ENCODE data around the gene MEGF8.
"Not testable (repeated sequence)": the region's sequence is repeated elsewhere in the genome, so short reads cannot be mapped to it uniquely, and the experiment has no call there.

Gene MEGF8

DNA sequence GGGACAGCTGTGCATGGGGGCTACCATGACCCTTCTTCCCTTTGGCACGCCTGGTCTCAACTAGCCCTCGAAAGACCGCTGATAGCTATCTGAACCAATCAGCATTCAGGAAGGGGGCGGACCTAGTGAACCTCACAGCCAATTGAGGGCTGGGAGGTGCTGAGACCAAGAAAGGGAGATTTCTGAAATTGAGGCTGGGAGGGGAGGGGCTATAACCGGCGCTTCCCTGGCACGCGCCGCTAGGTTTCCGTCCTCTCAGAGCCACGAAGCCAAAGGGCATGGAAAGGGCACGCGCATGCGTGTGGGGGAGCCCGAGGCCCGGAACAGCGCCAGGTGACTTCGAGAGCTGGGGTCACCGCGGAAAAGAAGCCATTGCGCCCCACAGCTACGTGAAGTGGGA, 18.8 kb upstream of the MEGF8 start:
- DNase-seq = peak; percentile 30

DNA sequence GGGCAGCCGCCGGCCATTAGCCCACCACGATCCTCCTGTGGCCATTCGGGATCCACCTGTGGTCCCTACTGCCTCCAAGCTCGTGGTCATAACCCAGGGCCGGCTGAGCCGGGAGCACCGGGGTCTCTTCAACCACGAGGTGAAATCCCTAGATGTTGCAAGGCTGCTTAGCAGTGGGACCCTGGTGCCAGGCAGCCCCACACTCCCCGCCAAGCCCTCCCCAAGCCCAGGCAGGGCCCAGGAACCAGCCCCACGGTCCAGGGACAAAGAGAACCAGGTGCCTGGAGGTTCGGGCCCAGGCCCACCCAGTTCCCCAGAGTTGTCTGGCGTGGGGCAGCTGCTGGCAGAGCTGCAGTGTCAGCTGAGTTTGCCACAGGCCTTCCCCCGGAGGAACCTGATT, 15.7 kb upstream of the MEGF8 start:
- no peak for DNase-seq

DNA sequence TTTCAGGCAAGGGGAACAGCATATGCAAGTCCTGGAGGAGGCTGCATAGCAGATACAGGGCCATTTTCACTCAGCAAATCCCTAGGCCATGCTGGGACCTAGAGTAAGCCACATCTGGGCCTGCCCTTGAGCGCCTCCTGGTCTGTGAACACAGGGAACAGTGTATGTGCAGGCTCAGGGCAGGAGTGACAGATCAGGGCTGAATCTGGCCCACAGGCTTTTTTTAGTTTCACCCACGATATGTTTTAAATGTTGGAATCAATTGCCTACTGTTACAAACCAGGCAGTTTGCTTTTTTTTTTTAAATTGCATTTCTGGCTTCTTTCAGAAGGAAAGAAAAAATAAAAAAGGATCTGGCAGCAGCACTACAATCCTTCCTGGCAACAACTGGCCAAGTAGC, 13.8 kb upstream of the MEGF8 start:
- no peak for DNase-seq

DNA sequence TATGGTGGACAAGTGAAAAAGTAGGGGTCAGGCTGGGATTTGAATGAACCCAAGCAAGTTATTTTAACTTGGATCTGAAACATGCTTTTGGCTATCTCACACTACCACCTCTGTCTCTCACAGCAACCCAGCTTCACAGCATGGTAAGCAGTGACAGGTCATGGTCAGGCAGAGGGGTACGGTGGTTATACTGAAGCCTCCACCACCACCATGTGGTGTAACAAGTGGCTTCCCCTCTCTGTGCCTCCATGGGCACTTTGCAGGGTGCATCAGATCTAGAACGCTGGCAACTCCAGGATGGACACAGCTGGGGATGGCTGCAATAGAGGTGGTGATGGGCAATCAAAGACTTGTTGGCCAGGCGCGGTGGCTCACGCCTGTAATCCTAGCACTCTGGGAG, 13.1 kb upstream of the MEGF8 start:
- DNase-seq = no peak

DNA sequence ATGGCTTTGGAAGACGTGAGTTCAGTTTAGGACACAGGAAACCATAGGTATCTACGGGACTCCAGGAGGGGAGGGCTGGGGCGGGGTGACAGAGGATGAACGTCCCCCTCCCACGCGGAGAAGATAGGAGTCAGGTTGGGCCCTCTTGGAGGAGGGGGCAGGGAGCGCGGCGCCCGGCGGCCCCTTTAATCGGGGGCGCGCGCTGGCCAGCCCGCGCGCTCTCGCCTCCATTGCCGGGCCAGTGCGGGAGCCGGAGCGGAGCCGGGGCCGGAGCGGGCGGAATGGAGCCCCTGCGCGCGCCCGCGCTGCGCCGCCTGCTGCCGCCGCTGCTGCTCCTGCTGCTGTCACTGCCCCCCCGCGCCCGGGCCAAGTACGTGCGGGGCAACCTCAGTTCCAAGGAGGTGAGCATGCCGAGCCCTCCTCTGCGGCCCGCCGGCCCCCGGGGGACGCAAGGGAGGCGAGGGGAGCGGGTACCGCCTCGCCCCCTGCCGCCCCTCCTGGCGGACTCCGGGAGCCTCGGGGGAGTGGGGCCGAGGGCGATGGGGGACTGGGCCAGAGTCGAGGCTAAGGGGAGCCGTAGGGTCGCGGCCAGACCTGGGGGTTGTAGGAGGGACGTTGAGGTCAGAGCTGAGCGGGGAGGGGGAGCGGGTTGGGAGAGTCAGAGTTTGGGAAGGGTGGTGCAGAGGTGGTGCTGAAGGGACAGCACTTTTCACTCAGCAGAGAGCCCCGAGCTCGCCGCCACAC, 12.2 kb upstream of the MEGF8 start, which contains the start of gene TMEM145:
TSS of gene TMEM145 (plus strand) at position 214 of the 744 bp plus-strand sequence. CDS start at position 282, 68 bp downstream.
- DNase-seq = peak; percentile 35

DNA sequence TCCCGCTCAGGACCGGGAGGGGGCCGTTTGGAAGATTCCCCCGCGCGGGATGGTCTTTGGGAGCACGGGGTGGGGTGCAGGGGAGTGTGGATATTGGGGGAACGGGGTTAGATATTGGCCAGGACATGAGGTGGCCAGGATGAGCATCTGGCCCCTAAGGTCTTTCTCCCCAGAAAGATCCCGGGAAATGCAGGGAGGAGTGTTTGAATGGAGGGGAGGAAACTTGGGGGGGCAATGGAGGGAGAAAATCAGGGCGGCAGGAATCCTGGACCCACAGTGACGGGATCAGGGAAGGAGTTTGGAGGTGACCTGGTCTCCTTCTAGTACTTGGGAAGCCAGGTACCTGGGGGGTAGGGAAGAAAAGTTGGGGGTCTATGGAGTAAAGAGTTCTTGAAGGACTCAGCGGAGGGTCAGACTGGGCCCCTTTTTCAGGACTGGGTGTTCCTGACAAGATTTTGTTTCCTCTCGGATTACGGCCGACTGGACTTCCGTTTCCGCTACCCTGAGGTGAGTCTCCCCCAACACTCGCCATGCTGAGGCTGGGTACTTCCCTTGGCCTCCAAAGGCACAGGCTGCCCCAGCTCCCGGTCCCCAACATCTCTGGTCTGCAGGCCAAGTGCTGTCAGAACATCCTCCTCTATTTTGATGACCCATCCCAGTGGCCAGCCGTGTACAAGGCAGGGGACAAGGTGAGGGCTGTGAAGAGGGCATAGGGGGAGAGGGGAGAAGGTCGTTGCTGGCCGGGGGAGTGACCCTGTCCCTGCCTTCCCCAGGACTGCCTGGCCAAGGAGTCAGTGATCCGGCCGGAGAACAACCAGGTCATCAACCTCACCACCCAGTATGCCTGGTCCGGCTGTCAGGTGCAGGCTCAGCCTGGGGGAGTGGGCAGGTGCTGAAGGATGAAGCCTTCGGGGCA, 11.3 kb upstream of the MEGF8 start:
- DNase-seq = no peak

DNA sequence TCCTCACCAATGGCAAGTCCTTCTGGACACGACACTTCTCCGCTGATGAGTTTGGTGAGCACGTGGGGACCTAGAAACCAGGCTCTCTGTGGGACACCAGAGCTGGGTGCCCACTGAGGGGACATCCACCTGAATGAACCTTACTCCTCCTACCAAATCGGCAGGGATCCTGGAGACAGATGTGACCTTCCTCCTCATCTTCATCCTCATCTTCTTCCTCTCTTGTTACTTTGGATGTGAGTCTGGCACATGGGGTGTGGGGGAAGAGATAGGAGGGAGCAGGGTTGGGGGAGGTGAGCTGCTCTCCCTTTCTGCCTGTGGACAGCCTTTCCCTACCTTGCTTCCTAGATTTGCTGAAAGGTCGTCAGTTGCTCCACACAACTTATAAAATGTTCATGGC, 10.4 kb upstream of the MEGF8 start:
- DNase-seq = no peak

DNA sequence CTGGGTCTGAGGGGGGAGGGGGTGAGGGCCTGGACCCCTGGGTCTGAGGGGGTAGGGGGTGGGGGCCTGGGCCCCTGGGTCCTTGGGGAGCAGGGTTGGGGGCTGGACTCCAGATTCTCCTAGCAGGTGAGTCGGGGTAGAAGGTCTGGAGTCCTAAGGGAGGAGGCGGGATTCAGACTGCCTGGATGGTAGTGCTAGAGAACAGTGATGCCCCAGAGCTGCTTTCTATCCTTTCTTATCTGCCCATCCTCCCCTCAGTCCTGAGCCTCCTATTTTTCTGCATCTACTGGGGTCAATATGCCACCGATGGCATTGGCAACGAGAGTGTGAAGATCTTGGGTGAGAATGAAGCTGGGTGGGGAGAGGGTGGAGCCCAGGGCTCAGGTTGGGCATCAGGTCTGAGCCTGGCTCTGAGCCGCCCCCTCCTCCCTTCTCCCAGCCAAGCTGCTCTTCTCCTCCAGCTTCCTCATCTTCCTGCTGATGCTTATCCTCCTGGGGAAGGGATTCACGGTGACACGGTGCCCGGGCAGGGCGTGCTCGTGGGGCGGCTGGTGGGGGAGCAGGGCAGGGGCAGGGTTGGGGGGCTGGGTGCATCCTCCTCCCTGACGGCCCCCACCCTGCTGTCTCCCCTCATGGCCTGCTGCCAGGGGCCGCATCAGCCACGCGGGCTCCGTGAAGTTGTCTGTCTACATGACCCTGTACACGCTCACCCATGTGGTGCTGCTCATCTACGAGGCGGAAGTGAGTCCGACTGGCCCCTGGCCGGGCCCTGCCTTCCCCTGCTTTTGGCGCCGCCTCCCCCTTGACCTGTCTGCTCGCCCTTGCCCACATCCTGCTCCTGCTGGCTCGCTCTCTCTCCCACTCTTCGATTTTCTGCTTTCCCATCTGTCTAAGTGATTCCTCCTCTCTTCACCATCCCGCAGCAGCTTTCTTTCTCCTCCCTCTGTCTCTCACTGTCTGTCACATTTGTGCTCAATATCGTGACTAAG, 8.9 kb upstream of the MEGF8 start:
- no peak for DNase-seq

DNA sequence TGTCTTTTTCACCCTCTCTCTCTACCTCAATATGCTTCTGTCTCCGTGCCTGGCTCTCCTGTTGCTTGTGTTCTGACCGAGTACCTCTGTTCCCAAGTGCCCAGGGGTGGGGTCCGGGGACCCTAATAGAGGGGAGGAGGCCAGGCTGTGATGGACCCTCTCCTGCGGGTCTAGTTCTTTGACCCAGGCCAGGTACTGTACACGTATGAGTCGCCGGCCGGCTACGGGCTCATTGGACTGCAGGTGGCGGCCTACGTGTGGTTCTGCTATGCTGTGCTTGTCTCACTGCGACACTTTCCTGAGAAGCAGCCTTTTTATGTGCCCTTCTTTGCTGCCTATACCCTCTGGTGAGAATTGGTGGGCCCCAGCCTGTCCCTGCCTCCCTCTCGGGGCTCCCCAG, 7.9 kb upstream of the MEGF8 start:
- no peak for DNase-seq

DNA sequence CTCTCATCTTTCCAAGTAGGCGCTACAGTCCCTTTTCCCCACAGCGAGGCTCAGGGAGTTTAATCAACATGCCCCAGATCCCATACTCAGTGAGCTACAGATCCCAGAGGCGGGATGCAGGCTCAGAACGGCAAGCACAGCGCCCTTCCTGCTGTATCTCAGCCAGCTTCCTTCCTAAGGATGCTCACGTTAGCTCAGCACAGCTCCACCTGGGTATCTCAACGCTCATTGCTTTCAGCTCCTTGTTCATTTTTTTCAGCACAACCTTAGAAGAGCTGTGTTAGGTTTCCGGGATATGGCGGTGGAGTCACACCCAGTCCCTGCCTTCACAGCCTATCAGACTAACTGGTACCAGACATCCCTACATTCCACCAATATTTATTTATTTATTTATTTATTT, 3.1 kb upstream of the MEGF8 start:
- DNase-seq = no peak

DNA sequence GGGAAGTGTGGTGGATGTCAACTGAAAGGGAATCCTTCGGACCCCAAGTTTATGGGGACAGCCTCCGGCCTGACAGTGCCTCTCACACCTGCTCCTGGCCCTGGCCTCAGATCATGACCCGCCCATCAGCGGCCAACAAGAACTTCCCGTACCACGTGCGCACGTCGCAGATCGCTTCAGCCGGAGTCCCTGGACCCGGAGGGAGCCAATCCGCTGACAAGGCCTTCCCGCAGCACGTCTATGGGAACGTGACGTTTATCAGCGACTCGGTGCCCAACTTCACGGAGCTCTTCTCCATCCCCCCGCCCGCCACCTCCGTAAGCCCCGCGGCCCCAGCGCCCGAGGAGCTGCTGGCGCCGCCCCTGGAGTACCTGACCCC, 2.0 kb upstream of the MEGF8 start:
- DNase-seq = no peak

DNA sequence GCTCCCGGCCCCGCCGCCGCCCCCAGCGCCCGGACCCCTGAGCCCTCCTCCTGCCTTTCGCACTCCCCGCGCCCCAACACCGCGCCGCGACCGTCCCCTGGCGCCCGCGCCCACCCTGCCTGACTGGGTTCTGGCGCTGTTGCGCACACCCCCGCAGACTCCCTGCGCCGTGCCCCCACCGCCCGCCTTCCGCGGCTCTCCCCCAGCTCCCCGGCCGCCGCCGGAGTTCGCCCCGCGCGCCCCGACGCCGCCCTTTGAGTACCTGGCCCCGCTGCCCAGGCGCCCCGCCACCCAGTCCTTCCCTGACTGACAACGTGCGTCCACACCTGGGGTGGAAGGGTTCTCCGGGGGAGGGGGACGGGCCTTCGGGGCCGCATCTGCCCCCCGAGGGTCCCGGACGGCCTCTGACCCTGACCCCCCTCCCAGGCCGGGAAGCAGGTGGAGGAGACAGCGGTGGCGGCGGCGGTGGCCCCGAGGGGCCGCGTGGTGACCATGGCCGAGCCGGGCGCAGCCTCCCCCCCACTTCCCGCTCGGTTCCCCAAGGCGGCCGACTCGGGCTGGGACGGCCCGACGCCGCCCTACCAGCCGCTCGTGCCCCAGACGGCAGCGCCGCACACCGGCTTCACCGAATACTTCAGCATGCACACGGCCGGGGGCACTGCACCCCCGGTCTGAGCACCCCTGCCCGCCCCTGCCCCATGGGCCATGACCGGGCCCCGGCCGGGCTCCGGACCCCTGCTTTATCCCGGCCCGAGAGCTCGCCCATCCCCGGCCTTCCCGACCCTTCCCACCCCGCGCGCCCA, 1.4 kb upstream of the MEGF8 start:
- DNase-seq = peak; percentile 26

DNA sequence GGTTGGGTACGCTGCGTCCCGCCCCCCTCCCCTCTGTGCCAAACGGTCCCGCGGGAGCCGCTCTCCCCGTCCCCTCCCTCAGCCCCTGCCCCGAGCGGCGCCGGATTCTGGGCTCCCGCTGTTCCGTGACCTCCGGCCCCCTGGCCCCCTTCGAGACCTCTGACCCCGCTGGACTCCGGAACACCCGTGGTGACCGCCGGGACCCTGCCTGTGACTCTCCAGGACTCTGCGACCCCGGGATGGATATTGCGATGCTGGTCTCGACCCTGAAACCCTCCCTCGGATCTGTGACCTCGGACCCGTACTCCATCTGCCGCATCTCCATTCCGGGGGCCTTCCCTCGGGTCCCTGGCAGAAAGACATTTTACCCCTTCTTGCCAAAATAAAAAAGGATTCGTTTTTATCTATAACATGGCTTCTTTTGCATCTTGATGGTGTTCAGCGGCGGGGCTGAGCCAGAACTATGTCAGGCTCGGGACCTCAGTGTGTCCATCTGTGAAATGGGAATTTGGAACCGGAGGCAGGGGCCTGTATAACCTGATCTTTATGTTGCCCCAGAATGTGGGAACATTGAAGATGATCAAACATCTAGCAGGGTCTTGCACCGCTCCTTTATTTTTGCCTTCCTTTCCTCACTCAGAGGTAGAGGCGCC, 654 bp upstream of the MEGF8 start:
- DNase-seq = no peak

DNA sequence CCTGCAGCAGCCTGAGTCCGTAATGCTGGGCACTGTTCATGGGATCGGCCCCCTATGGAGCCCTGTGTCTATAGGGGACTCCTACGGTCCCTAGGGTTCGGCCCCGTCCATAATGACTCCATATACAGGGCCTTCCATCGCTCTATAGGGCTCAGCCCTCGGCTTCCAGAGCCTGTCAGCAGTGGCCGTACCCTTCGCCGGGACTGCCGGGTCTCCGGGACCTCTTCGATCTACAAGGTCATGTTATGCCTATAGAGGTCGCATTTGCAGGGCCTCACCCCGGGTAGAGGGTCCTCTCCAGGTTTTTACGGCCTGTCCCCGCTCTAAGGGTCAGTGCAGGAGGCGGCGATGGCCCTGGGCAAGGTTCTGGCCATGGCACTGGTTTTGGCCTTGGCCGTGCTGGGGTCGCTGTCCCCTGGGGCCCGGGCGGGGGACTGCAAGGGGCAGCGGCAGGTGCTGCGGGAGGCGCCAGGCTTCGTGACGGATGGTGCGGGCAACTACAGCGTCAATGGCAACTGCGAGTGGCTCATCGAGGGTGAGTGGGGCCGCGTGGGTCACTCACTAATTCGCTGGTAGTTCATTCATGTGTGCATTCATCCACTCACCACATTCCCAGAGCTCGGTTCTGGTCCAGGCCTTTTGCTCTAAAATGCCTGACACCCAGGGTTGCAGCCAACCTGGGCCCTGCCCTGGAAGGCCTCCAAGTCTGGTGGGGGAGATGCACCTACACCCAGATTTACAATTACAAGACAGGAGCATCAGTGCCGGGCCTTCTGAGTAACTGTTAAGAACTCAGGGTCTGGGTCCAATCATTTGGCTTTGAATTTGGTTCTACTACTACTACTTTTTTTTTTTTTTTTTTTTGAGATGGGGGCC, 699 bp downstream of the MEGF8 start:
- peak; percentile 24 for DNase-seq

DNA sequence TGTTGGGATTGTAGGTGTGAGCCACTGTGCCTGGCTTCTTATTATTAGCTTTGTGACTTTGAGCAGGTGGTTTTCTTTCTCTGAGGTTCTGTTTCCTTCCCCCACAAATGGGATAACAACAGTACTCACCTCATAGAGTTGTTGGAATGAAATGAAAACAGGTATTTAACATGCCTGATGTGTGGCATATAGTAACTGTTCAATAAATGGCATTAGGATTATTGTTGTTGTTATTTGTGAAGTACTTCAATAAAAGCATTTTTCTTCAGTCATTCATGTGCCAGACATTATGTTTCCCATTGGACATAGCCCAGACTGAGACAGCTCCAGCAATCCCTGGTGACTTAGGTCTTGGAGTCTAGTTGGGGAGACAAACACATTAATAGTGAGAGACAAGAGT, 1.5 kb downstream of the MEGF8 start:
- DNase-seq = no peak

DNA sequence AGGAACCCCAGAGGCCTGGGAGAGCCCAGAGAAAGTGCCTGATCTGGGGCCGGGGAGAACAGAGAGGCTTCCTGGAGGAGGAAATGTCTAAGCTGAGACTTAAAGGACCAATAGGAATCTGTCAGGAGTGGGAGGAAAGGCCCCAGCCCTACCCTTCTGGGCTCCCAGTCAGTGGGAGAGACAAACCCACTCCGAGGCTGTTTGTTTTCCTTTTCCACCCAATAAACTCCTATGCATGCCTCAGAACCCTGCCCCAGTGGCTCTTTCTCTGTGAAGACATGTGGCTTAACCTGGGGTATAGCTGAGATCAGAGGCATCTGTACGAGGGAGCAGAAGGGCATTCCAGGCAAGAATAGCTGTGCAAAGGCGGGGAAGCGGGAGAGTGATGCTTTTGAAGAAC, 1.9 kb downstream of the MEGF8 start:
- no peak for DNase-seq

DNA sequence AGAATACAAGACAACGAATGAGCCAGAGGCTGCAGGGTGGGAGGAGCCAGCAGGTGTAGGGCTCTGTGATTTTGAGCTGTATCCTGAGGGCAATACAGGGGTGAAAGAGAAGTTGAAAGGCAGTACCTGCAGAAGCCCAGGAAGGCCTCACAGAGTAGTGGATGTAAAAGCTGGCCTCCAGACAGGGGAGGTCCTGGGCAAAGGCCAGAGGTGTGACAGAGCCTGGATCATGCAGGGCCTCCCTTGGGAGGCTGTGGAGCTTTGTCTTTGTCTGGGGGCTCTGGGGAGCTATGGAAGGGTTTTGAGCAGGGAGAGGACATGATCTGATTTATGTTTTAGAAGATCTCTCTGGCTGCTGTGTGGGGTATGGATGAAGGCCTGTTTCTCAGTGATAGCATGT, 2.7 kb downstream of the MEGF8 start:
- DNase-seq = no peak

DNA sequence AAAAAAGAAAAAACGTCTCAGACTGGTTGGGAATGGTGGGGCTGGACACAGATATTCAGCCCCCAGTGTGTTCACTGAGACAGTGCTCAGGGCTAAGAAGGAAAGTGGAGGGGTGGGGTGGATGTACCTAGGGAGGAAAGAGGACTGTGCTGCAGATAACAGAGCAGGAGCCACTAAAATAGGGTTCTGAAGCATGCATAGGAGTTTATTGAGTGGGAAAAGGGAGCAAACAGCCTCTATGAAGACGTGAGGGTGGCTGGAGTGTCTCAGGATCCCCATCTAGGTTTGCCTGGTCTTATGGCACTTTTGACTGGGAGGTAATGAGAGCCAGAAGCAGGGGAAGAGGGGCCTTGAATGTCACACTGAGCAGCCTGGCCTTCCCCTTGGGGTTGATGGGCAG, 3.4 kb downstream of the MEGF8 start:
- no peak for DNase-seq

DNA sequence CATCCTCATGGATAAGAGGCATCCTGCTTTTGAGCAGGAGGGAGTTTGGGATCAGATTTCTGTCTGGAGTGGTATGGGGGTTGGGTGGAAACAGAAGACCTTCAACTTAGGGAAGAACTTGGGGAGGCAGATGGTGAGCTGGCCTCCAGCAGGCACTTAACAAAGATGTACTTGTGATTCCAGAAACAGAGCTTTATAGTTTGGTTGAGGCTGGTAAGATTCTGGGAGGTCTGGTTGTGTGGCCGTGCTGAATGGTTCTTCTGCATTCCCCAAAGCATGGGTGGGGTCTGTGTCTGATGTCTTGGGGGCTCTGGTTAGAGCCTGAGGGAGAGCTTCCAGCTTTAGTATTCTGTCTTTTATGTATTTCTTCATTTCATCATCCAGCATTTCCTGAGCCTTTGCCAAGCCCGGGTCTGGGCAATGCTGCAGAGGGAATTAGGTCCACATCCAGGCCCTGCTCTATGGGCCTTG, 4.8 kb downstream of the MEGF8 start:
- DNase-seq = no peak

DNA sequence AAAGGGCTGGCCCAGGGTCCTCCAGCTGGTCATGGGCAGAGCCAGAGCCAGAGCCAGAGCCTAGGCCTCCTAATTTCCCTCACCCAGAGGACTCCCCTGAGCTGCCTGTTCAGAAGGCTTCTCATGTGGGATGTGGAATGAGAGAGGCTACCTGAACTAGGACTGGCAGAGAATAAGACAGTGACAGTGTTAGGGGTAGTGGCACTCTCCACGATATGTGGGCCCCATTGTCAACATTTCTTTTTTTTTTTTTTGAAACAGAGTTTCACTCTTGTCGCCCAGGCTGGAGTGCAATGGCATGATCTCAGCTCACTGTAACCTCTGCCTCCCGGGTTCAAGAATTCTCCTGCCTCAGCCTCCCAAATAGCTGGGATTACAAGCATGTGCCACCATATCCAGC, 5.9 kb downstream of the MEGF8 start:
- not testable (repeated sequence) for DNase-seq
